Mesenchymal stem cell (in vitro differentiated cells and primary cell): Measurements from ENCODE around the gene SLX1A.
"Not testable (repeated sequence)": the region's sequence is repeated elsewhere in the genome, so short reads cannot be mapped to it uniquely, and the experiment has no call there.

ENCODE experiments used
- DNase-seq: peaks from one replicate; pipeline ENCODE4 v3.0.0-alpha.2; 2013
- H2AFZ ChIP-seq: one replicate; pipeline ENCODE4 v1.6.1; 2013; ENCODE audit warnings: low read depth, mild to moderate bottlenecking, control low read depth, inconsistent platforms, low read length, moderate library complexity
- H2AK5ac ChIP-seq: 2 replicates; pipeline ENCODE4 v1.6.1; 2013; ENCODE audit warnings: low read length, moderate library complexity, mild to moderate bottlenecking, inconsistent platforms; ENCODE audit not compliant: severe bottlenecking
- H2BK120ac ChIP-seq: one replicate; pipeline ENCODE4 v1.6.1; 2013; ENCODE audit warnings: low read depth, mild to moderate bottlenecking, inconsistent platforms, low read length, moderate library complexity
- H2BK12ac ChIP-seq, 2 experiments: one replicate each; pipeline ENCODE4 v1.6.1; 2013; ENCODE audit warnings: inconsistent platforms in 2 of 2, low read length in 2 of 2, mild to moderate bottlenecking in 2 of 2, moderate library complexity in 2 of 2, control low read depth in 1 of 2
- H2BK15ac ChIP-seq: one replicate; pipeline ENCODE4 v1.6.1; 2013; ENCODE audit warnings: mild to moderate bottlenecking, low read depth, inconsistent platforms; ENCODE audit not compliant: poor library complexity, severe bottlenecking
- H2BK5ac ChIP-seq: 2 replicates; pipeline ENCODE4 v1.6.1; 2013; ENCODE audit warnings: low read depth, mild to moderate bottlenecking, low read length, control low read depth, inconsistent platforms; ENCODE audit not compliant: poor library complexity, severe bottlenecking
- H3K14ac ChIP-seq, 2 experiments: one replicate each; pipeline ENCODE4 v1.6.1; 2013; ENCODE audit warnings: inconsistent platforms in 2 of 2, low read length in 2 of 2, control low read depth in 1 of 2, mild to moderate bottlenecking in 1 of 2, moderate library complexity in 1 of 2
- H3K18ac ChIP-seq, 2 experiments: one replicate each; pipeline ENCODE4 v1.6.1; 2013; ENCODE audit warnings: inconsistent platforms in 2 of 2, low read length in 2 of 2, control low read depth in 1 of 2, low read depth in 1 of 2, mild to moderate bottlenecking in 1 of 2
- H3K23ac ChIP-seq, 2 experiments: one replicate each; pipeline ENCODE4 v1.6.1; 2013; ENCODE audit warnings: inconsistent platforms in 2 of 2, low read length in 2 of 2, mild to moderate bottlenecking in 2 of 2, moderate library complexity in 2 of 2, control low read depth in 1 of 2
- H3K27ac ChIP-seq: 2 replicates; pipeline ENCODE4 v1.5.1; 2013; ENCODE audit warnings: mild to moderate bottlenecking, moderate library complexity, low read length, control low read depth, inconsistent platforms; ENCODE audit not compliant: poor library complexity, severe bottlenecking
- H3K27me3 ChIP-seq, 2 experiments: 2 replicates each; pipeline versions ENCODE4 v1.6.1 to v1.7.0; 2013; ENCODE audit warnings: low read length in 2 of 2, mild to moderate bottlenecking in 2 of 2, moderate library complexity in 2 of 2, control low read depth in 1 of 2, inconsistent platforms in 1 of 2; ENCODE audit not compliant: control insufficient read depth in 1 of 2, insufficient read depth in 1 of 2
- H3K36me3 ChIP-seq, 2 experiments: 2 replicates each; pipeline versions ENCODE4 v1.6.1 to v1.7.0; 2013; ENCODE audit warnings: low read length in 2 of 2, control low read depth in 1 of 2, inconsistent platforms in 1 of 2, low read depth in 1 of 2, mild to moderate bottlenecking in 1 of 2; ENCODE audit not compliant: insufficient read depth in 2 of 2, control insufficient read depth in 1 of 2
- H3K4ac ChIP-seq, 2 experiments: one replicate each; pipeline ENCODE4 v1.6.1; 2013; ENCODE audit warnings: inconsistent platforms in 2 of 2, low read length in 2 of 2, mild to moderate bottlenecking in 2 of 2, moderate library complexity in 2 of 2, control low read depth in 1 of 2, low read depth in 1 of 2
- H3K4me1 ChIP-seq: 2 replicates; pipeline ENCODE4 v1.6.1; 2013; ENCODE audit warnings: low read depth, low read length, control low read depth; ENCODE audit not compliant: control insufficient read depth, insufficient read depth
- H3K4me2 ChIP-seq: 2 replicates; pipeline ENCODE4 v1.6.1; 2013; ENCODE audit warnings: low read length, mild to moderate bottlenecking, inconsistent platforms; ENCODE audit not compliant: poor library complexity, severe bottlenecking
- H3K4me3 ChIP-seq, 2 experiments: 2 replicates each; pipeline versions ENCODE4 v1.5.1 to v1.7.0; 2013; ENCODE audit warnings: low read length in 2 of 2, mild to moderate bottlenecking in 2 of 2, control low read depth in 1 of 2, low read depth in 1 of 2; ENCODE audit not compliant: insufficient read depth in 1 of 2
- H3K79me1 ChIP-seq: replicated peaks from 2 replicates; pipeline ENCODE4 v1.6.1; 2013; ENCODE audit warnings: mild to moderate bottlenecking, control low read depth, low read length, inconsistent platforms; ENCODE audit not compliant: poor library complexity, severe bottlenecking
- H3K9ac ChIP-seq: 2 replicates; pipeline ENCODE4 v1.7.0; 2013; ENCODE audit warnings: mild to moderate bottlenecking, low read length, moderate library complexity
- H3K9me3 ChIP-seq: 2 replicates; pipeline ENCODE4 v1.7.0; 2013; ENCODE audit warnings: mild to moderate bottlenecking, low read length; ENCODE audit not compliant: control insufficient read depth
- H4K8ac ChIP-seq: one replicate; pipeline ENCODE4 v1.6.1; 2013; ENCODE audit warnings: inconsistent platforms, mild to moderate bottlenecking, low read length, moderate library complexity
- H4K91ac ChIP-seq: one replicate; pipeline ENCODE4 v1.6.1; 2013; ENCODE audit warnings: mild to moderate bottlenecking, low read length, inconsistent platforms
- WGBS: methylation state at CpG from one replicate; pipeline ENCODE4 v1.1.7; 2013; ENCODE audit warnings: mixed read lengths; 5-methylcytosine and 5-hydroxymethylcytosine counted together

Gene SLX1A

DNA sequence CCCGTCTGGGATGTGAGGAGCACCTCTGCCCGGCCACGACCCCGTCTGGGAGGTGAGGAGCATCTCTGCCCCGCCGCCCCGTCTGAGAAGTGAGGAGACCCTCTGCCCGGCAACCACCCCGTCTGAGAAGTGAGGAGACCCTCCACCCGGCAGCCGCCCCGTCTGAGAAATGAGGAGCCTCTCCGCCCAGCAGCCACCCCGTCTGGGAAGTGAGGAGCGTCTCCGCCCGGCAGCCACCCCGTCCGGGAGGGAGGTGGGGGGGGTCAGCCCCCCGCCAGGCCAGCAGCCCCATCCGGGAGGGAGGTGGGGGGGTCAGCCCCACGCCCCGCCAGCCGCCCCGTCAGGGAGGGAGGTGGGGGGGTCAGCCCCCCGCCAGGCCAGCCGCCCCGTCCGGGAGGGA lies 24.9 kb upstream of the SLX1A start:
- H3K4me1 ChIP-seq, H3K79me1 ChIP-seq, H3K36me3 ChIP-seq, H2AFZ ChIP-seq, H2BK120ac ChIP-seq, H3K4ac ChIP-seq, H3K27me3 ChIP-seq, H3K9me3 ChIP-seq, H2BK15ac ChIP-seq, H3K27ac ChIP-seq, H3K4me3 ChIP-seq, H2BK12ac ChIP-seq, H3K9ac ChIP-seq, H3K23ac ChIP-seq, H4K8ac ChIP-seq, DNase-seq, H4K91ac ChIP-seq, H2BK5ac ChIP-seq, H2AK5ac ChIP-seq, H3K14ac ChIP-seq, H3K18ac ChIP-seq, H3K4me2 ChIP-seq: not testable (repeated sequence)
- WGBS, result no CpG with 5 or more reads among the region's 29 CpGs

DNA sequence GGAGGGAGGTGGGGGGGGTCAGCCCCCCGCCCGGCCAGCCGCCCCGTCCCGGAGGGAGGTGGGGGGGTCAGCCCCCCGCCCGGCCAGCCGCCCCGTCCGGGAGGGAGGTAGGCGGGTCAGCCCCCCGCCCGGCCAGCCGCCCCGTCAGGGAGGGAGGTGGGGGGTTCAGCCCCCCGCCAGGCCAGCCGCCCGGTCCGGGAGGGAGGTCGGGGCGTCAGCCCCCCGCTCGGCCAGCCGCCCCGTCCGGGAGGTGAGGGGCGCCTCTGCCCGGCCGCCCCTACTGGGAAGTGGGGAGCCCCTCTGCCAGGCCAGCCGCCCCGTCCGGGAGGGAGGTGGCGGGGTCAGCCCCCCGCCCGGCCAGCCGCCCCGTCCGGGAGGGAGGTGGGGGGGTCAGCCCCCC lies 24.3 kb upstream of the SLX1A start:
- not testable (repeated sequence) for DNase-seq, H2BK120ac ChIP-seq, H3K9ac ChIP-seq, H4K8ac ChIP-seq, H3K14ac ChIP-seq, H3K4ac ChIP-seq, H3K4me3 ChIP-seq, H2BK12ac ChIP-seq, H3K18ac ChIP-seq, H3K27ac ChIP-seq, H3K36me3 ChIP-seq, H3K79me1 ChIP-seq, H3K23ac ChIP-seq, H3K4me2 ChIP-seq, H2AFZ ChIP-seq, H3K27me3 ChIP-seq, H4K91ac ChIP-seq, H3K9me3 ChIP-seq, H2BK15ac ChIP-seq, H2BK5ac ChIP-seq, H3K4me1 ChIP-seq, H2AK5ac ChIP-seq
- WGBS, result no CpG with 5 or more reads among the region's 38 CpGs

DNA sequence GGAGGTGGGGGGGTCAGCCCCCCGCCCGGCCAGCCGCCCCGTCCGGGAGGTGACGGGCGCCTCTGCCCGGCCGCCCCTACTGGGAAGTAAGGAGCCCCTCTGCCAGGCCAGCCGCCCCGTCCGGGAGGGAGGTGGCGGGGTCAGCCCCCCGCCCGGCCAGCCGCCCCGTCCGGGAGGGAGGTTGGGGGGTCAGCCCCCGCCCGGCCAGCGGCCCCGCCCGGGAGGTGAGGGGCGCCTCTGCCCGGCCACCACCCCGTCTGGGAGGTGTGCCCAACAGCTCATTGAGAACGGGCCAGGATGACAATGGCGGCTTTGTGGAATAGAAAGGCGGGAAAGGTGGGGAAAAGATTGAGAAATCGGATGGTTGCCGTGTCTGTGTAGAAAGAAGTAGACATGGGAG lies 23.5 kb upstream of the SLX1A start:
- not testable (repeated sequence) for H3K18ac ChIP-seq, H4K8ac ChIP-seq, H3K14ac ChIP-seq, H3K23ac ChIP-seq, DNase-seq, H3K9ac ChIP-seq, H4K91ac ChIP-seq, H2BK5ac ChIP-seq, H3K4ac ChIP-seq, H3K27ac ChIP-seq, H3K4me2 ChIP-seq, H3K79me1 ChIP-seq, H2BK15ac ChIP-seq, H3K4me3 ChIP-seq, H2AFZ ChIP-seq, H3K27me3 ChIP-seq, H3K9me3 ChIP-seq, H2BK120ac ChIP-seq, H2AK5ac ChIP-seq, H2BK12ac ChIP-seq, H3K4me1 ChIP-seq, H3K36me3 ChIP-seq
- no CpG with 5 or more reads among the region's 31 CpGs for WGBS

DNA sequence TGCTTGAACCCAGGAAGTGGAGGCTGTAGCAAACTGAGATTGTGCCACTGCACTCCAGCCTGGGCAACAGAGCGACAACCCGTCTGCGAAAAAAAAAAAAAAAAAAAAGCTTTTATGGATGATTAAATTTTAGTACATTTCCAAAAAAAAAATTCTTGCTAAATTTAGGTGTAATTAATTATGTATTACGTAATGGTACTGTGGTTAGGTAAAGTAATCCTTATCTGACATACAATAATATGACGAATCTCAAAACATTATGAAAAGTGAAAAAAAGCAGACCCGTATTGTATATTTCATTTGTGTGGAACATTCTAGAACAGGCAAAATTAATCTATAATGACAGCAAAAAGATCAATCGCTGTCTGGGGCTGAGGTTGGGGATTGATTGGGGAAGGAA lies 20.6 kb upstream of the SLX1A start:
- no peak overlapping the region for H3K23ac ChIP-seq
- H4K8ac ChIP-seq, result no peak overlapping the region
- 100% methylated on average over 2 of the region's 7 CpGs for WGBS
- no peaks in the 10 kb centered on the region for H3K9me3 ChIP-seq
- H3K79me1 ChIP-seq, result no peaks in the 10 kb centered on the region
- H2BK5ac ChIP-seq, result no peak overlapping the region
- H3K4me3 ChIP-seq, result no peak overlapping the region
- H2BK120ac ChIP-seq, result no peak overlapping the region
- no peak overlapping the region for H2AK5ac ChIP-seq
- H4K91ac ChIP-seq, result no peak overlapping the region
- no peak overlapping the region for H3K27ac ChIP-seq
- no peak overlapping the region for H2BK12ac ChIP-seq
- H3K4me2 ChIP-seq, result no peak overlapping the region
- H3K18ac ChIP-seq, result no peak overlapping the region
- no peaks in the 10 kb centered on the region for H3K4me1 ChIP-seq
- no peak overlapping the region for H2BK15ac ChIP-seq
- no peak overlapping the region for H3K4ac ChIP-seq
- DNase-seq, result no peak
- H3K9ac ChIP-seq, result no peak overlapping the region
- H3K36me3 ChIP-seq, result no peaks in the 10 kb centered on the region
- no peak overlapping the region for H2AFZ ChIP-seq
- H3K27me3 ChIP-seq, result no peaks in the 10 kb centered on the region
- H3K14ac ChIP-seq, result no peak overlapping the region
